Osteoblast (primary cell): ENCODE data around the gene AMBP. TPM values are rescaled to one million over a fixed set of nuclear protein-coding genes. Genes with fewer than 3 reads are reported as not detected.

Experiments used
- DNase-seq: peaks from one replicate; pipeline ENCODE4 v3.0.0; 2011; ENCODE audit warnings: low spot score, mixed read lengths; ENCODE audit not compliant: insufficient read length; ENCODE audit errors: missing footprints
- H2AFZ ChIP-seq: 2 replicates; pipeline ENCODE4 v1.6.0; 2011; ENCODE audit warnings: mild to moderate bottlenecking, low read length
- H3K27ac ChIP-seq: 2 replicates; pipeline ENCODE4 v1.5.1; 2011; ENCODE audit warnings: mild to moderate bottlenecking, low read depth, low read length, moderate library complexity
- H3K27me3 ChIP-seq: 2 replicates; pipeline ENCODE4 v1.6.0; 2012; ENCODE audit warnings: mild to moderate bottlenecking, control low read depth, inconsistent platforms, low read length, moderate library complexity; ENCODE audit not compliant: insufficient read depth
- H3K36me3 ChIP-seq: 2 replicates; pipeline ENCODE4 v1.5.1; 2011; ENCODE audit warnings: mild to moderate bottlenecking, low read length, control low read depth, moderate library complexity; ENCODE audit not compliant: insufficient read depth
- H3K4me1 ChIP-seq: 2 replicates; pipeline ENCODE4 v1.5.1; 2011; ENCODE audit warnings: mild to moderate bottlenecking, low read length, control low read depth, moderate library complexity; ENCODE audit not compliant: insufficient read depth
- H3K4me2 ChIP-seq: 2 replicates; pipeline ENCODE4 v1.6.0; 2011; ENCODE audit warnings: mild to moderate bottlenecking, low read length; ENCODE audit not compliant: insufficient read depth
- H3K4me3 ChIP-seq: fragments of 200-600 bp; sonication (generic); 3 replicates; pipeline ENCODE4 v1.5.1; 2012; ENCODE audit warnings: mild to moderate bottlenecking, low read length, inconsistent platforms; ENCODE audit not compliant: insufficient read depth
- H3K79me2 ChIP-seq: 2 replicates; pipeline ENCODE4 v1.6.0; 2012; ENCODE audit warnings: mild to moderate bottlenecking, low read length, control low read depth, inconsistent platforms; ENCODE audit not compliant: insufficient read depth
- H3K9me3 ChIP-seq: 2 replicates; pipeline ENCODE4 v1.5.1; 2011; ENCODE audit warnings: low read depth, low read length, control low read depth
- H4K20me1 ChIP-seq: 2 replicates; pipeline ENCODE4 v1.6.0; 2012; ENCODE audit warnings: mild to moderate bottlenecking, low read length, control low read depth; ENCODE audit not compliant: insufficient read depth
- total RNA-seq: library from RNA; depleted of rRNA; stranded (reverse); fragments of >200 nt; gene quantifications from 2 replicates; pipeline ENCODE4 v1.2.3, GENCODE V29; 2012
- TF ChIP-seq, protein P1 (sequence below): IDR thresholded peaks from 2 replicates; pipeline ENCODE4 v1.5.1; 2011; ENCODE audit warnings: mild to moderate bottlenecking, low read depth, low read length, moderate library complexity; ENCODE audit errors: extremely low read depth

The AMBP gene
- total RNA-seq, 1 donor: not detected

DNA sequence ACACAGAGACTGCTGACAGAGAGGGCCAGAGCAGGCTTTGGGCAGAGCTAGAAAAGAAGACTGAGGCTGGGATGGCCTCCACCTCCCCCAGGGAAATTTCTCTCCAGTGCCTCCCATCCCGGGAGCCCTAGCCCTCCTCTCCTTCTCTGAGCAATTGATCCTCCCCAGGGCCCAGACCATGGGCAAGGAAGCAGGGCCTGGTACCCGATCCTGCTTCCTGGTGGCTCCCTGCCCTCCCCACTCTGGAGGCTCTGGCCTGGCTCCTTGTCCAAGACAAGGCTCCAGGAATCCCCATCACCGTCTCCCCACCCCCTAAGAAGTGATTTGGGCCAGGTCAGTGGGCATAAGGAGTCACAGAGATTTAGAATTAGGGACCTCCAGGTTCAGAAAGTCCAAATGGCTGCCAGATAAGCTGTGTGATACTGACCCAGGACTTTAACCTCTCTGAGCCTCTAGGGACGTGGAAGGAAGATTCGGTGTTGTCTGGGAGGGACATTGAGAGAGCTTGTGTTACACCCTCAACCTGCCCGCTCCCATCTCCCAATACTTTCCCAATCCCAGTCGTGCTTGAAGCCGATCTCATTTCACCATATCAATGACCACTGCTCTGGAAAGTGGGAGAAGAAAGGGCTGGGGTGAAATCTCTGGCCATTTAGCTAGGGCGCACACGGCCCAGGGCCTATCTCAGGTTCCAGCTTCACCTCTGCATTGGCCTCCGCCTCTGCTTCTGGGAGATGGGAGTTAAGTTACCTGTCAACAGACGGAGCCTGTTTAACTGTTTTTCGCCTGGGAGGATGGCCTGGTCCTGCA lies 46.8 kb upstream of the AMBP start:
- TF ChIP-seq, protein P1, sequence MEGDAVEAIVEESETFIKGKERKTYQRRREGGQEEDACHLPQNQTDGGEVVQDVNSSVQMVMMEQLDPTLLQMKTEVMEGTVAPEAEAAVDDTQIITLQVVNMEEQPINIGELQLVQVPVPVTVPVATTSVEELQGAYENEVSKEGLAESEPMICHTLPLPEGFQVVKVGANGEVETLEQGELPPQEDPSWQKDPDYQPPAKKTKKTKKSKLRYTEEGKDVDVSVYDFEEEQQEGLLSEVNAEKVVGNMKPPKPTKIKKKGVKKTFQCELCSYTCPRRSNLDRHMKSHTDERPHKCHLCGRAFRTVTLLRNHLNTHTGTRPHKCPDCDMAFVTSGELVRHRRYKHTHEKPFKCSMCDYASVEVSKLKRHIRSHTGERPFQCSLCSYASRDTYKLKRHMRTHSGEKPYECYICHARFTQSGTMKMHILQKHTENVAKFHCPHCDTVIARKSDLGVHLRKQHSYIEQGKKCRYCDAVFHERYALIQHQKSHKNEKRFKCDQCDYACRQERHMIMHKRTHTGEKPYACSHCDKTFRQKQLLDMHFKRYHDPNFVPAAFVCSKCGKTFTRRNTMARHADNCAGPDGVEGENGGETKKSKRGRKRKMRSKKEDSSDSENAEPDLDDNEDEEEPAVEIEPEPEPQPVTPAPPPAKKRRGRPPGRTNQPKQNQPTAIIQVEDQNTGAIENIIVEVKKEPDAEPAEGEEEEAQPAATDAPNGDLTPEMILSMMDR: no peak
- H3K9me3 ChIP-seq: peaks cover 7% of the 10 kb centered on the region
- peak; percentile 39 for DNase-seq
- H3K36me3 ChIP-seq: no peaks in the 10 kb centered on the region
- H3K4me3 ChIP-seq: no peak overlapping the region
- H3K4me1 ChIP-seq: peaks cover 14% of the 10 kb centered on the region
- no peaks in the 10 kb centered on the region for H3K79me2 ChIP-seq
- H3K4me2 ChIP-seq: no peak overlapping the region
- H2AFZ ChIP-seq: no peak overlapping the region
- peaks cover 10% of the 10 kb centered on the region for H3K27me3 ChIP-seq
- H4K20me1 ChIP-seq: no peaks in the 10 kb centered on the region
- no peak overlapping the region for H3K27ac ChIP-seq

DNA sequence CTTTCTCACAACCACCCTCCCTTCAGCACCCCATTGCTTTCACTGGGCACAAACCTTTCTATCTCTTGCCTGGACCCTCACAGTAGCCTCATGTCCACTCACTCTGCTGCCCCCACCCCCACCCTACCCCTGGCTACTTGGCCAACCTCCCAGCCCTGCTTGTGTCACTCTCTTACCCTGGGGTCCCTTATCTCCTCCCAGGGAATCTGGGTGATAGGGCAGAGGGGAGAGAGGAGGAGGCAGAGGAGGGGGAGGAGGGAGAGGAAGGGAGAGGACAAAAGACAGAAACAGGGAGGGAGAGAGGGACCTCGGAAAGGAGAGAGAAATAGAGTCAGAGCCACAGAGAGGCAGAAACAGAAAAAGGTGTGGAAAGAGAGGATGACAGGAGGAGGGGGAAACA lies 46.0 kb upstream of the AMBP start:
- H3K36me3 ChIP-seq: no peaks in the 10 kb centered on the region
- peaks cover 7% of the 10 kb centered on the region for H3K9me3 ChIP-seq
- H2AFZ ChIP-seq: no peak overlapping the region
- H3K4me3 ChIP-seq: no peak overlapping the region
- no peaks in the 10 kb centered on the region for H3K79me2 ChIP-seq
- peaks cover 11% of the 10 kb centered on the region for H3K27me3 ChIP-seq
- peaks cover 14% of the 10 kb centered on the region for H3K4me1 ChIP-seq
- no peak overlapping the region for H3K27ac ChIP-seq
- TF ChIP-seq, protein P1: no peak
- no peak overlapping the region for H3K4me2 ChIP-seq
- peak; percentile 39 for DNase-seq
- H4K20me1 ChIP-seq: no peaks in the 10 kb centered on the region

DNA sequence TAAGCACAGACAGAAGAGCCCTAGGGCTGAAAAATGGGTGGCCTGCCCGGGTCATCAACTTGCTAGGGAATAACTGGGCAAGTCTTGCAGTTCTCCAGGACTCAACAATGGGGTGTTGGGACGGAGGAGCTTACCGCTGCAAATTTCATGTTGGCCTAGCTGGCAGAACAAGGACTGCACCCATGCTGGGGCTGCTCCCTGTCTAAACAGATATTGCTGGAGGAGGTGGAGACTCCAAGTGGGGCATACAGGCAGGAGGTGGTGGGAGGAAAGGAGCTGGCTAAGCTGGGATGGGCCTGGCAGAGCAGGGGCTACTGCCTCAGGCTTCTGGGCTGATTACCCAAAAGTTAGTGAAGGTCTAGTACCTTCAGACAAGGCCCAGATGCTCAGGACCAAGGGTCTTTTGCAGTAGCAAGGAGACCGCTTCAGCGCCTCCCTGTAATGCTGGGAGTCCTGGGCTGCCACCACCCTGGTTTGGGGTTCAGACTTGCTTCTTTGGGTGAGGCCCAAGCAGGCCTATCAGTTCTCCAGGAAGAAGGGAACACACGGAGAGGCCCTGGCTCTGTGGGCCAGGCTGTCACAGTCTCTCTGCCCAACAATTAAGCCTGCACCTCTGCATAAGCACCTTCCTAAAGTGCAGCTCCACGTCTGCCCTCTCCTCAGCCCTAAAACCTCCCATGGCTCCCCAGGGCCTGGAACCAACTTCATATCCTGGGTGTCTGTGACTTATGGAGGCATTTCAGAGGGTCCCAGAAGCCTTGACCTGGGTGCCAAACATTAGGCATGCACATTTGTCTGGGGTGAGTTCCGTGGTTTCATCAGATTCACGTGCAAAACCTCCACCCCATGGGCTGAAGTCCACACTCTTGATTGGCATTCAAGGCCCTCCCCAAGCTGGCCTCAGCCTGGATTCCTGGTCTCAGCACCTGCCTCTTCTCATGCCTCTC lies 45.2 kb upstream of the AMBP start:
- H3K4me1 ChIP-seq: peaks cover 14% of the 10 kb centered on the region
- peaks cover 7% of the 10 kb centered on the region for H3K9me3 ChIP-seq
- peaks cover 15% of the 10 kb centered on the region for H3K27me3 ChIP-seq
- H3K79me2 ChIP-seq: no peaks in the 10 kb centered on the region
- no peak overlapping the region for H2AFZ ChIP-seq
- no peak overlapping the region for H3K4me2 ChIP-seq
- H3K4me3 ChIP-seq: no peak overlapping the region
- no peak overlapping the region for H3K27ac ChIP-seq
- H4K20me1 ChIP-seq: no peaks in the 10 kb centered on the region
- DNase-seq: peak; percentile 52
- TF ChIP-seq, protein P1: no peak
- no peaks in the 10 kb centered on the region for H3K36me3 ChIP-seq
